HCT116 (cell line): Measurements from ENCODE around the gene PAH. TPM values are rescaled to one million over a fixed set of nuclear protein-coding genes. Genes with fewer than 3 reads are reported as not detected.

Source experiments
- ATAC-seq: fragments of 200-7000 bp; cut with Tn5 transposase; 2 replicates; pipeline ENCODE4 v1.9.1; 2020; ENCODE audit warnings: mild to moderate bottlenecking, moderate library complexity
- BruUV-seq: library from RNA; stranded (reverse); fragments of 400-500 nt; replicated peaks from 2 replicates; lab custom pipeline; 2021; lab: Mats Ljungman, UMichigan
- CTCF ChIA-PET: fragments of 300-600 bp; sonication (Branson Sonifier 250); formaldehyde crosslinking; loops from one replicate; lab custom pipeline; 2021; ENCODE audit warnings: antibody characterized with exemption; lab: Charles Lee
- POLR2A ChIA-PET: fragments of 300-600, 350-600 bp; sonication (Branson Sonifier 250); formaldehyde crosslinking; loops from one replicate; lab custom pipeline; 2021; ENCODE audit warnings: antibody characterized with exemption; lab: Charles Lee
- RAD21 ChIA-PET, 2 experiments: fragments of 300-600 bp; sonication (Branson Sonifier 250); formaldehyde crosslinking; loops; one replicate each; lab custom pipeline; 2023; ENCODE audit warnings: low total read pairs in 2 of 2; ENCODE audit not compliant: uncharacterized antibody in 2 of 2, unreplicated experiment in 2 of 2, low non-redundant PET in 1 of 2; lab: Charles Lee
- DNase-seq: peaks from one replicate; pipeline ENCODE4 v3.0.0-alpha.2; 2010; ENCODE audit warnings: low read depth, low spot score
- H2AFZ ChIP-seq: fragments of 200-600 bp; shearing (Covaris generic), sonication (generic); 2 replicates; pipeline ENCODE4 v1.6.1; 2017; ENCODE audit warnings: low read depth, mixed run types, mixed read lengths, antibody characterized with exemption, low read length; ENCODE audit not compliant: poor library complexity, severe bottlenecking
- H3K27ac ChIP-seq: 2 replicates; pipeline ENCODE4 v1.5.1; 2012; ENCODE audit warnings: low read depth, low read length
- H3K27me3 ChIP-seq: fragments of 200-600 bp; sonication (generic); 2 replicates; pipeline ENCODE4 v1.6.1; 2016; ENCODE audit warnings: mixed run types, low read length, mixed read lengths; ENCODE audit not compliant: insufficient read depth
- H3K36me3 ChIP-seq, 2 experiments: fragments of 200-500 bp in 1 of 2; fragments of 200-600 bp in 1 of 2; sonication (Bioruptor generic) in 1 of 2; sonication (generic) in 1 of 2; 2 replicates each; pipeline versions ENCODE4 v1.5.1 to v1.6.1; 2014 to 2016; ENCODE audit warnings: low read length in 2 of 2, inconsistent platforms in 1 of 2, mixed read lengths in 1 of 2, mixed run types in 1 of 2; ENCODE audit not compliant: insufficient read depth in 2 of 2, control insufficient read depth in 1 of 2
- H3K4me1 ChIP-seq, 2 experiments: fragments of 200-600 bp in 1 of 2; sonication (generic) in 1 of 2; 2 replicates each; pipeline versions ENCODE4 v1.5.1 to v1.6.1; 2012 to 2017; ENCODE audit warnings: low read length in 2 of 2, inconsistent platforms in 1 of 2, mild to moderate bottlenecking in 1 of 2, mixed read lengths in 1 of 2, mixed run types in 1 of 2, moderate library complexity in 1 of 2; ENCODE audit not compliant: insufficient read depth in 2 of 2, control insufficient read depth in 1 of 2
- H3K4me2 ChIP-seq: fragments of 200-600 bp; sonication (generic); 2 replicates; pipeline ENCODE4 v1.6.1; 2017; ENCODE audit warnings: mixed run types, low read length, mixed read lengths
- H3K4me3 ChIP-seq, 2 experiments: fragments of 200-600 bp in 1 of 2; sonication (generic) in 1 of 2; replicated peaks in 1 of 2; 2 replicates each; pipeline ENCODE4 v1.5.1; 2011 to 2016; ENCODE audit warnings: low read length in 2 of 2, control low read depth in 1 of 2, low read depth in 1 of 2, mild to moderate bottlenecking in 1 of 2, mixed read lengths in 1 of 2, mixed run types in 1 of 2
- H3K79me2 ChIP-seq: fragments of 200-600 bp; sonication (generic); 2 replicates; pipeline ENCODE4 v1.6.1; 2017; ENCODE audit warnings: mild to moderate bottlenecking, mixed run types, low read length, moderate library complexity, mixed read lengths; ENCODE audit not compliant: insufficient read depth
- H3K9ac ChIP-seq: fragments of 200-600 bp; sonication (generic); 2 replicates; pipeline ENCODE4 v1.6.1; 2016; ENCODE audit warnings: low read length, mixed read lengths
- H3K9me2 ChIP-seq: fragments of 200-600 bp; sonication (generic), shearing (Covaris generic); 2 replicates; pipeline ENCODE4 v1.6.1; 2017; ENCODE audit warnings: mixed run types, mild to moderate bottlenecking, moderate library complexity; ENCODE audit not compliant: insufficient read depth
- H3K9me3 ChIP-seq, 2 experiments: fragments of 200-500 bp in 1 of 2; fragments of 200-600 bp in 1 of 2; sonication (Bioruptor generic) in 1 of 2; sonication (generic) in 1 of 2; 2 replicates each; pipeline ENCODE4 v1.6.1; 2014 to 2017; ENCODE audit warnings: low read length in 2 of 2, mixed read lengths in 2 of 2, inconsistent platforms in 1 of 2, low read depth in 1 of 2, mild to moderate bottlenecking in 1 of 2, mixed run types in 1 of 2, moderate library complexity in 1 of 2; ENCODE audit not compliant: control insufficient read depth in 1 of 2, insufficient read depth in 1 of 2
- H4K20me1 ChIP-seq: fragments of 200-600 bp; sonication (generic), shearing (Covaris generic); 2 replicates; pipeline ENCODE4 v1.6.1; 2017; ENCODE audit warnings: mixed run types, mild to moderate bottlenecking, moderate library complexity; ENCODE audit not compliant: insufficient read depth
- MAX ChIP-seq: IDR thresholded peaks from 2 replicates; pipeline ENCODE4 v1.6.1; 2012
- intact Hi-C: fragments of 100-400 bp; cut with micrococcal nuclease; formaldehyde crosslinking; loops from 2 replicates; pipeline ENCODE4 v1.10.0; 2022
- total RNA-seq: library from RNA; stranded (reverse); gene quantifications from one replicate; pipeline ENCODE4 v1.2.1, GENCODE V29; 2021; ENCODE audit not compliant: unreplicated experiment
- TF ChIP-seq, protein P1 (sequence below): IDR thresholded peaks from 2 replicates; pipeline ENCODE4 v1.6.1; 2012
- TF ChIP-seq, protein P2 (sequence below): IDR thresholded peaks from 2 replicates; pipeline ENCODE4 v1.6.1; 2012; ENCODE audit warnings: low read depth

PAH gene
- total RNA-seq, 1 experiment from 2014 or later, result 2.8 TPM

DNA sequence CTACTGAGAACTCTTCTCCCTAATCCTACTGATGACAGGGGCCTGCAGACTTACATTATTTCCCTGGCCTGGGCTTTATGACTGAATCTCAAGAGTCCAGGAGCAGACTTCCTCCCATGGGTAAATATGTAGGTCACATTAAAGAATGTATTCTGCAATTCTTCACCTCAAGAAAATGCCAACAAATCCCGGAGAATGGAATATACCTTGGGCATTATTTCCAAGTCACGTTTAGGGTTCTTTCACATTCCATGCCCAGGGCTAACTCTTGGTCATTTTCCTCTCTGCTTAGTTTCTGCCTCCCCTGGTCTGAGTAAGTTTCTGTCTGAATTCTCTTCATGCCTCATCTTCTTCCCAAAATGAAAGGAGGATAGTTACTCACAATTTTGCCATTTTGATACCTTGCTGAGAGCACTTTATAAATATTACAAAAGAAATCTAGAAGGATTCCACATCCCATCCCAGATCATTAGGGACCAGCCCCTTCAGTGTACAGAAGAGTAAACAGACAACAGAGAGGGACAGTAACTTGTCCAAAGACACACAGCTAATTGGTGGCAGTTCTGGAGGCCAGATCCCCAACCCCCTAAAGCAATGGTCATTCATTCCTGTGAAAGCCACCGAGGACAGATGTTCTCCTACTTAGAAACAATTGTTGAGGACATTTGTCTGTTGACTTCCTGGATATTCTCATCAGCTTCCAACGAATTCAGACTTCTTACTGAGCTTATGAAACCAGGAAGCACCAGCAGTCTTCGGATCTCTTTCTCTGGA lies 605 bp downstream of the PAH start:
- H3K4me1 ChIP-seq, result peaks cover 0 to 11% of the 10 kb centered on the region in 2 experiments; a peak in 2 of 4 replicates
- no peaks in the 10 kb centered on the region for H3K9me3 ChIP-seq
- ATAC-seq (no peak), DNase-seq (no peak)
- intact Hi-C loops, result no loop called here
- H3K27me3 ChIP-seq, result 0 out of 2 replicates have a peak, but pooled peaks cover 11% of the 10 kb centered on the region
- H4K20me1 ChIP-seq, result no peaks in the 10 kb centered on the region
- H3K27ac ChIP-seq, result no peak overlapping the region
- H3K79me2 ChIP-seq, result no peaks in the 10 kb centered on the region
- H3K9ac ChIP-seq, result no peak overlapping the region
- RAD21 ChIA-PET, result no interaction called here
- H3K36me3 ChIP-seq, result no peaks in the 10 kb centered on the region
- H2AFZ ChIP-seq, result peak overlapping the region; percentile 75
- H3K4me2 ChIP-seq, result peak overlapping the region; percentile 69
- no TSS peak for BruUV-seq
- POLR2A ChIA-PET, result no interaction called here
- TF ChIP-seq, protein P1, sequence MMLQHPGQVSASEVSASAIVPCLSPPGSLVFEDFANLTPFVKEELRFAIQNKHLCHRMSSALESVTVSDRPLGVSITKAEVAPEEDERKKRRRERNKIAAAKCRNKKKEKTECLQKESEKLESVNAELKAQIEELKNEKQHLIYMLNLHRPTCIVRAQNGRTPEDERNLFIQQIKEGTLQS, result no peak
- TF ChIP-seq MAX, result peak; percentile 6; the same call in 1 of the 2 replicates
- TF ChIP-seq, protein P2, sequence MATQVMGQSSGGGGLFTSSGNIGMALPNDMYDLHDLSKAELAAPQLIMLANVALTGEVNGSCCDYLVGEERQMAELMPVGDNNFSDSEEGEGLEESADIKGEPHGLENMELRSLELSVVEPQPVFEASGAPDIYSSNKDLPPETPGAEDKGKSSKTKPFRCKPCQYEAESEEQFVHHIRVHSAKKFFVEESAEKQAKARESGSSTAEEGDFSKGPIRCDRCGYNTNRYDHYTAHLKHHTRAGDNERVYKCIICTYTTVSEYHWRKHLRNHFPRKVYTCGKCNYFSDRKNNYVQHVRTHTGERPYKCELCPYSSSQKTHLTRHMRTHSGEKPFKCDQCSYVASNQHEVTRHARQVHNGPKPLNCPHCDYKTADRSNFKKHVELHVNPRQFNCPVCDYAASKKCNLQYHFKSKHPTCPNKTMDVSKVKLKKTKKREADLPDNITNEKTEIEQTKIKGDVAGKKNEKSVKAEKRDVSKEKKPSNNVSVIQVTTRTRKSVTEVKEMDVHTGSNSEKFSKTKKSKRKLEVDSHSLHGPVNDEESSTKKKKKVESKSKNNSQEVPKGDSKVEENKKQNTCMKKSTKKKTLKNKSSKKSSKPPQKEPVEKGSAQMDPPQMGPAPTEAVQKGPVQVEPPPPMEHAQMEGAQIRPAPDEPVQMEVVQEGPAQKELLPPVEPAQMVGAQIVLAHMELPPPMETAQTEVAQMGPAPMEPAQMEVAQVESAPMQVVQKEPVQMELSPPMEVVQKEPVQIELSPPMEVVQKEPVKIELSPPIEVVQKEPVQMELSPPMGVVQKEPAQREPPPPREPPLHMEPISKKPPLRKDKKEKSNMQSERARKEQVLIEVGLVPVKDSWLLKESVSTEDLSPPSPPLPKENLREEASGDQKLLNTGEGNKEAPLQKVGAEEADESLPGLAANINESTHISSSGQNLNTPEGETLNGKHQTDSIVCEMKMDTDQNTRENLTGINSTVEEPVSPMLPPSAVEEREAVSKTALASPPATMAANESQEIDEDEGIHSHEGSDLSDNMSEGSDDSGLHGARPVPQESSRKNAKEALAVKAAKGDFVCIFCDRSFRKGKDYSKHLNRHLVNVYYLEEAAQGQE, result no peak
- peak overlapping the region in 1 of 2 experiments; percentile 50; a peak in 2 of 4 replicates for H3K4me3 ChIP-seq
- CTCF ChIA-PET, result no interaction called here
- no peaks in the 10 kb centered on the region for H3K9me2 ChIP-seq
